ENCODE measurements around the gene SHC4.

The SHC4 gene, protein sequence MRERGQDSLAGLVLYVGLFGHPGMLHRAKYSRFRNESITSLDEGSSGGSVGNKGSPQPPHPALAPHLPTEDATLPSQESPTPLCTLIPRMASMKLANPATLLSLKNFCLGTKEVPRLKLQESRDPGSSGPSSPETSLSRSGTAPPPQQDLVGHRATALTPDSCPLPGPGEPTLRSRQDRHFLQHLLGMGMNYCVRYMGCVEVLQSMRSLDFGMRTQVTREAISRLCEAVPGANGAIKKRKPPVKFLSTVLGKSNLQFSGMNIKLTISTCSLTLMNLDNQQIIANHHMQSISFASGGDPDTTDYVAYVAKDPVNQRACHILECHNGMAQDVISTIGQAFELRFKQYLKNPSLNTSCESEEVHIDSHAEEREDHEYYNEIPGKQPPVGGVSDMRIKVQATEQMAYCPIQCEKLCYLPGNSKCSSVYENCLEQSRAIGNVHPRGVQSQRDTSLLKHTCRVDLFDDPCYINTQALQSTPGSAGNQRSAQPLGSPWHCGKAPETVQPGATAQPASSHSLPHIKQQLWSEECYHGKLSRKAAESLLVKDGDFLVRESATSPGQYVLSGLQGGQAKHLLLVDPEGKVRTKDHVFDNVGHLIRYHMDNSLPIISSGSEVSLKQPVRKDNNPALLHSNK

DNA sequence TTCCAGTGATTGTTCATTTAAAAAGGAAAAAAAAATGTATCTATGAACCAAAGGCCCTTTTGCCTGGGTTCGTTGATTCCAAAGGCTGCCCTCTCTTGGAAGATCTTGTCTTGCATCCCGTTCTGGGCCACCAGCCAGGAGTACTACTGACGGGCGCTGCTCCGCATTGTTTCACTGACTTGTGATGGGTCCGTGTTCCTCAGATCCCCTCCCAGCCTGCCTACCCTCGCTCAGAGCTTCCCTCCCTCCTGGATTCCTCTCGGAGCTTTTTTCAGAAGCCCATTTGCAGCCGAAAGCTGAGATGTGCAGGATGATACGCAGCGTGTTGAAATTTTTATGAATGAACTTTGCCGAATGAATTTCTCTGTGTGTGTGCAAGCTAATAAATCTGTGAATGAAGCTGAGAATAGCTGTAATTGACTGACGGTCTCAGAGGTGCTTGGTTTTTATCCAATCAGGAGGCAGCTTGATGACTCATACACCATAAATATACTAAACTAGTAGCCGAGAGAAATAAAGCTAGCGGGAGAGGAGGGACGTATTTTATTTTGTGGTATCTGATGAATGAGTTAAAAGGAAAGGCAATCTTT, at the start of gene SHC4:
TSS of gene SHC4 (minus strand) at position 396 of the 590 bp plus-strand sequence. CDS start 904 bp downstream, outside the sequence.
- in situ Hi-C loops (cut with HindIII; ENCODE audit: low pct_ligation_motif_present, low pct_unique_long_range_greater_than_20kb, low sequenced_read_pairs): no loop called here
- DNase-seq: peak; percentile 81

DNA sequence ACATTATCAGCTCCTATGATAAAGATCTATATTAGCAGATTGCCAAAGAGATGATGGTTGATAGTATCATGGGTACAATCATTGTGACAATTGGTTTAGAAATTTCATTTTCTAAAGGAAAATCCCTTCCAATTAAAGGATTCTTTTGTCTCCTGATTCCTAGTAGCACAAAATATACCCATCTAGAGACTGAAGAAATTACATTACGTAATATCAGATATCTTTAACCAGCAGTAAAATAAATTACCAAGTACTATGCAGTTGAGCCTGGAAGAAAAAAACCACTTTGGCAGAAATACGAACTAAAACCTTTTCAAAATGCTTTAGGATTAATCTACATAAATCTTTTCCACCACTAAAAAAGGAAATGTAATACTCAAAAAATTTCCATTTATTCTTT, 35.6 kb upstream of the SHC4 start:
- in situ Hi-C loops (cut with HindIII; ENCODE audit: low pct_ligation_motif_present, low pct_unique_long_range_greater_than_20kb, low sequenced_read_pairs): no loop called here
- DNase-seq: no peak

DNA sequence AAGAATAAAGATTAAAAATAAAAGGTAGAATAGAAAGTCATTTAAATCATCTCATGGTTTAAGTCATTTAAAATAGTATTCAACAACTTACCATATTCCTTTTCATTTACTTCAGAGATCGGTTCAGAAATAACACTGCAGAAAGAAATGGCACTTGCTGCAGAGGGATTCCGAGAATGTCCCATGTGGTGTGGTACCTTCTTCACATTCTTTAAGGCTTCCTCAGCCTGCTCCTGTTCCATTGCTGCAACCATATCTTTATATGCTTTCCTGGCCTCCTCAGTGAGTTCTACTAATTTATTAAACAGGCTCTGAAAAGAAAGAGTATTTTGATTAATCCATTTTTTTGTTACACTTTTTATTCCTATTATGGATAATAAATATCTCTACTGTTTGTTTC, 32.6 kb upstream of the SHC4 start:
- in situ Hi-C loops (cut with HindIII; ENCODE audit: low pct_ligation_motif_present, low pct_unique_long_range_greater_than_20kb, low sequenced_read_pairs): no loop called here
- DNase-seq: no peak

DNA sequence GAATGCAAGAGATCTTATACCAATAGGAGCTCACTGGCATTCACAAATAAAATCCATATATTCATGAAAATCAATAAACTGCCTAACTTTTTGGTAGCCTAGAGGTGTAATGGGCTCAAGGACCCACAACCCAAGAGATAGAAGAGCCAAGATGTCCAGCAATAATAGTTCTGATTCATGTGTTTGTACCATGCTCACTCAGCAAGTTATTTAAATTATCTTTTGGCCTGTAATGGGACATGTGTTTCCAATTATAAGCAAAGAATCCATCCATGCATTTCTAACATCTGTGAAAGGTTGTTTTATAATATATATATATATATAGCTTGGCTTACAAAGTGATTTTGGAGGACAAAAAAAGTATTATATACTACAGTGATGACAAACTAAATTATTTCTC, 29.7 kb upstream of the SHC4 start:
- DNase-seq: no peak
- in situ Hi-C loops (cut with HindIII; ENCODE audit: low pct_ligation_motif_present, low pct_unique_long_range_greater_than_20kb, low sequenced_read_pairs): no loop called here

DNA sequence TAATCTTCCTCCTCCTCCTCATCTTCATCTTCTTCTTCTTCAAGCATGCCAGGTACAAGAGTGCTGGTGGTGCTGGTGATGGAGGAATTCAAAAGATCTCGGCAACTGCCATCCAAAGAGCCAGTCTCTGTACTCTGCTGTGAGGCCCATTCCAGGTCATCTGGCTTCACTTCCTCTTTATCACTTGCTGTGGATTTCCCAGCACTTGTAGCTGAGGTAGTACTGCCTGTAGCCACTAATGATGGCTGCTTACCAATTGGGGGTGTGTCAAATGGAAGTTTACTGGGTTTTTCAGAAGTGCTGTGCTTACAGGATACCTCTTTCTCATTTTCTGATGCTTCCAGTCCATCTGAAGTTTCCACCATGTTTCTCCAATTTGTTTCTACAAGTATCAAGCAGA, 28.8 kb upstream of the SHC4 start:
- in situ Hi-C loops (cut with HindIII; ENCODE audit: low pct_ligation_motif_present, low pct_unique_long_range_greater_than_20kb, low sequenced_read_pairs): no loop called here
- DNase-seq: no peak

DNA sequence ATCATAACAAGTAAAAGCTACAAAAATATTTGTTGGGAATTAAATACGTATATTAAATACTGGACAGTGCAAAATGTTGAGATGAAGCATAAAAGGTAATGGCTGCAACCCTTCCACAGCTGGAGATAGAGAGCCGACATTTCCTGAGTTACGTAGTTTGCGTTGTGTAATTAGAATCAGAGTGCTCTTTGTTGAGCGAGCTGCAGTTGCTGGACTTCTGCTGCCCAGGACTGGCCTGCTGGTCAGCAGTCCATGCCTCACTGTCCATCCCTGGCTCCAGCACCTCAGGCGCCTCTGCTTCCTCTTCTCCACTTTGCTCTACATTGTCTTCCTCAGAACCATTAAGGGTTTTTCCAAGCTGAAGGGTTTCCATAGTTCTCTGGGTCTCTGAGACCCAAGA, 28.4 kb upstream of the SHC4 start:
- in situ Hi-C loops (cut with HindIII; ENCODE audit: low pct_ligation_motif_present, low pct_unique_long_range_greater_than_20kb, low sequenced_read_pairs): no loop called here
- DNase-seq: no peak

DNA sequence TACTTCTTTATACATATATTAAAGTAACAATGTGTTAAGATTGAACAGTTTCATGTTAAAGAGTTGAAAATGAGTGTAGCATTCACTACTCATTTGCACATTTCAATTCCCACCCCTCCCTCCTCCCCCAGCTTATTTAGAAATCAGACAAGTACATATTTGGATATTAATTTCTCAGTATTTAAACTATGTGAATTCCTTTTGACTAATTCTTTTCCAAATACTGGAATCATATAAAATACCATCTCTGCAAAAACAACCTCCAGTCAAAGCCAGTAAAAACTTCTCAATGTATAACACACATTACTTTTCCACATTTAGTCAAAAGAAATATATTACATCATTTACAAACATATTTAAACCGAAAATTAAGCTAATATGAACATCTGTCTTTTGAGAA, 25.5 kb upstream of the SHC4 start:
- no peak for DNase-seq
- in situ Hi-C loops (cut with HindIII; ENCODE audit: low pct_ligation_motif_present, low pct_unique_long_range_greater_than_20kb, low sequenced_read_pairs): no loop called here

DNA sequence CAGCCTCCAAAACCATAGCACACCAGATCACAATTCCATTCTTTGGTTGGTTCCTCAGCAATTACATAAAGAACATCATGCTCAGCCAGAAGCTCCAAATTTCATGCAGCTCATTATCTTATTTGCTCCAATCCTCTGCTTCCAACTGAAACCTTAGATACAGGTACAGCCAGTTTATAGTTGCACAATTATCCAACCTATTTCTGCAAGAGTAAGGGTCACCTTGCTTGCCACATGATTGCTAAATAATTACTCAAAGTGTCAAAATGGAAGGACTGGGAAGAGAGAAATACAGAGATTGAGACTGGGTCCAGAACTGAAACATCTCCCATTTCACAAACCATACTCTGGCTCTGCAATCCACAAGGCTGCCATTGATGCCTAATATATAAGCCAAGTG, 23.4 kb upstream of the SHC4 start:
- in situ Hi-C loops (cut with HindIII; ENCODE audit: low pct_ligation_motif_present, low pct_unique_long_range_greater_than_20kb, low sequenced_read_pairs): no loop called here

DNA sequence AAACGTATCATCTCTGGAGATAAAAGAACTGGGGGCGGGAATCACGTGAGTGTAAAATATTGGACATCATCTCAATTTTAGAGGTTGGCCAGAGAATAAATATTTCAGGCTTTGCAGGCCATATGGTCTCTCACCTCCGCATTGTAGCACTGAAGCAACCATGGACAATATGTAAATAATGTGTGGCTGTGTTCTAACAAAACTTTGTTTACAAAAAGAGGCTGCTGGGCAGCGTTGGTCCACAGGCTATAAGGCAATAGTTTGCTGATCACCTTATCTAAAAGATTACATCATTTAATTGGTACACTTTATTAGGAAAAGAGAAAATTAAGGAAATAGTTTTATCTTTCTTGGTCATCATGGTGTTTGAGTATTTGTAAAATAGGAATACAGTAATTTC, 22.5 kb upstream of the SHC4 start:
- no peak for DNase-seq
- in situ Hi-C loops (cut with HindIII; ENCODE audit: low pct_ligation_motif_present, low pct_unique_long_range_greater_than_20kb, low sequenced_read_pairs): no loop called here

More for the DNA sequence above, 23.4 kb upstream of the SHC4 start:
- no peak for DNase-seq

DNA sequence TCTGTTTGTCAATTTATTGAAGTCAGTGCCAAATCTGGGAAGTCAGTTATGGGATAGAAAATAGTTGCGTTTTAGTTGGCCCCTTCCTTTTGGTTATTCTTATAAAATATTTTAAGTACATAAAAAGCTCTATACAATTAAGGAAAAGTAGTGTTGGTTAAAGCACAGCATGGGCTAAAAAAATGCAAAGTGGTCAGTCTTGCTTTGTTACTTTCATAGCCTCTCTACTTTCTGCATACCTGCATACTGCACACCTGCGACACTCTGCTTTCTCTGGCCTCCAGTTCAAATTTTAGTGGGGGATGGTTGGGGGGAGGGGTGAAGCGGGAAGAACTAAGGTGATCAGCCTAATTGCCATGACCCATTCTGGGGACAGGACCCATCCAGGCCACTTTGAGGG, 21.8 kb upstream of the SHC4 start:
- in situ Hi-C loops (cut with HindIII; ENCODE audit: low pct_ligation_motif_present, low pct_unique_long_range_greater_than_20kb, low sequenced_read_pairs): no loop called here
- no peak for DNase-seq

DNA sequence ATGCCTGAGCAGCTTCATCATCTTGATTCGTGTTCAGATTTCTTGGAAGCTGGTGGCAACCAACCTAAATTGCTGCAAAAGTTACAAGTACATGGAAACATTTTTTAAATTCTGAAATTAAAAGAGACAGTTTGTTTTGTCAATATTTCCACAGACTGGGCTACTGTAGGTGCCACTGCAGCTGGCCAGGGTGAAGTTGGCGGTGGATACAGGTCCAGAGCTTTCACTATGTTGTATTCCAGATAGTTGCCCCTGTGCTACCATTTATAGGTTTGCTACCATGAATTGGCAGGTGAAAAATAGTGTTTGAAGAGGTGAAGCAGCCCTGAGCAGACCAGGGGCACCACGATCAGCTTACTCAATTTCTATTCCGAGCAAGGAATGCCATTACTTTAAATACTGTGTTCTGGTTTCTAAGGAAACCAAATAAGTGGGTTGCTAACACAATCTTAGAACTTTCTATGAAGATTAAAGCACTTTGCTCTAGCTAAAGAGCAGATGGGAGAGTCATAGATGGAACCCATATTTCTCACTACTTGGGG, 21.2 kb upstream of the SHC4 start:
- in situ Hi-C loops (cut with HindIII; ENCODE audit: low pct_ligation_motif_present, low pct_unique_long_range_greater_than_20kb, low sequenced_read_pairs): no loop called here
- no peak for DNase-seq

DNA sequence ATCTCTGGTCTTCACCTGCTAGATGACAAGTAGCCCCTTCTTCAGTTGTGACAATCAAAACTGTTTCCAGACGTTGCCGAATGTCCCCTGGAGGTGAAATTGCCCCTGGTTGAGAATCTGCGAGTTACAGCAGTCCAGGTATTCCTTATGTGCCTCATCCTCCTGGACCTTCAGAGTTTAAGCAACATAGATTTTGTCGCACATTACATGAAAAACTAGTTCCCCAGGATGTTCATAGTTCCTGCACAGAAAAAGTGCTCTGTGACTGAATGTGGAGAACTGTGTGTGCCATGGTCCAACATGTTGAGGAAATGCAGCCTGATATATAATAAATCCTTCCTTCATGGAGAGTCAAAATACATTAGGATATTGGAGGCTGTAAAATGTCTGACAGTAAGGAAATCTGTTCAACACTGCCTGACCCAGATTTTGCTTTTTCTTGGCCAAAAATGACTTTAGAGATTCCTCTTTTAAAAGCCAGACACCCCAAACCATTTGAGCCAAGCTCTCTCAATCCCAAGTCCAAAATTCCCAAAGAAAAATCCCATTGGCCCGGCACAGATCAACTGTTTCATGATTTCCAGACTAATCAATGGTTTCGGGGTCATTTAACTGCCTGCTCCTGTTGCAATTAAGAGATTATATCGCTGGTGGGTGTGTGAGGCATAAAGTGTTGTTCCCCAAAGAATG, 20.4 kb upstream of the SHC4 start:
- no peak for DNase-seq
- in situ Hi-C loops (cut with HindIII; ENCODE audit: low pct_ligation_motif_present, low pct_unique_long_range_greater_than_20kb, low sequenced_read_pairs): no loop called here

DNA sequence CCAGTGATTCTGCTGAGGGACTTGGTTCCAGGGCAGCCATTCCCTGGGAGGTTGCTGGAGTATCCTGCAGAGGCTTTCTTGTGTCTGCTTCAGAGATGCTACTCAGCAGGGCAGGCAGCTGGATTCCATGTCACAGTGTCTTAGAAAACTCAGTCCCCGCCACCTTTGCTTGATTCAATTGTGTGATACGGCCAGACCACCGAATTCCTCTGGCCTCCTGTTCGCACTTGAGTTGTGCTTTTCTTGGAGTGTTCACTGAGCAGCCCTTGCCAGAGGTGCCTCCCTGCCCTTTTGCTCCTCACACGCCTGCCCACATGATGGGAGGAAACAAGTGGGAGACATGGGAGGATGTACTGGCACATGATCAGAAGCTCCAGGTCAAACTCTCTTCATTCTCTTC, 19.6 kb upstream of the SHC4 start:
- no peak for DNase-seq
- in situ Hi-C loops (cut with HindIII; ENCODE audit: low pct_ligation_motif_present, low pct_unique_long_range_greater_than_20kb, low sequenced_read_pairs): no loop called here

DNA sequence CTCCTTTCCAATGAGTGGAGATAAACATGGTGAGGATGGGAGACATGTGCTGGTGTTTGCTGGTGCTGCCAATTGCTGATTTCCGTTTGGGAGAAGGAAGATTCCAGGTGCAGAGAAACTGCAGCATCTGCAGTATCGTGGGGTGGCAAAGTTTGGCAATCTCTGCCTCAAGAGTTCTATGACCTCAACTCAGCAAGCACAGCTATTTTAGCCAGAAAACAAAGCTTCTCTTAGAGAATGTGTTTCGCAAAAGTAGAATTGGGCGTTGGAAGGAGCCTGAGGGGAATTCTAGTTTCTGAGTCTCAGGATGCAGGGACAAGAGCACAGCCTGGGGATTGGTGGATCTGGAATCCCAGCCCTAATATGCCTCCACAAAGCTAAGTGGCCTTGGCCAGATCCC, 18.2 kb upstream of the SHC4 start:
- in situ Hi-C loops (cut with HindIII; ENCODE audit: low pct_ligation_motif_present, low pct_unique_long_range_greater_than_20kb, low sequenced_read_pairs): no loop called here
- no peak for DNase-seq

DNA sequence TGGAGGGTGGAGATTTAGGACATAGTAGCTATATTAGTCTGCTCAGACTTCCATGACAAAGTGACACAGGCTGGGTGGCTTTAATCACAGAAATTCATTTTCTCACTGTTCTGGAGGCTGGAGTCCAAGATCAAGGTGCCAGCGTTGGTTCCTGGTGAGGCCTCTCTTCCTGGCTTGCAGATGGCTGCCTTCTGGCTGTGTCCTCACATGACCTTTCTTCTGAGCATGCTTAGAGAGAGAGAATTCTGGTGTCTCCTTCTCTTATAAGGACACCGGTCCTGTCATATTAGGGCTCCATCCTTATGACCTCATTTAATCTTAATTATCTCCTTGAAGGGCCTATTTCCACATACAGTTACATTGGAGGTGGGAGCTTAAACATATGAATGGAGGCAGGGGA, 14.9 kb upstream of the SHC4 start:
- in situ Hi-C loops (cut with HindIII; ENCODE audit: low pct_ligation_motif_present, low pct_unique_long_range_greater_than_20kb, low sequenced_read_pairs): no loop called here
- no peak for DNase-seq

DNA sequence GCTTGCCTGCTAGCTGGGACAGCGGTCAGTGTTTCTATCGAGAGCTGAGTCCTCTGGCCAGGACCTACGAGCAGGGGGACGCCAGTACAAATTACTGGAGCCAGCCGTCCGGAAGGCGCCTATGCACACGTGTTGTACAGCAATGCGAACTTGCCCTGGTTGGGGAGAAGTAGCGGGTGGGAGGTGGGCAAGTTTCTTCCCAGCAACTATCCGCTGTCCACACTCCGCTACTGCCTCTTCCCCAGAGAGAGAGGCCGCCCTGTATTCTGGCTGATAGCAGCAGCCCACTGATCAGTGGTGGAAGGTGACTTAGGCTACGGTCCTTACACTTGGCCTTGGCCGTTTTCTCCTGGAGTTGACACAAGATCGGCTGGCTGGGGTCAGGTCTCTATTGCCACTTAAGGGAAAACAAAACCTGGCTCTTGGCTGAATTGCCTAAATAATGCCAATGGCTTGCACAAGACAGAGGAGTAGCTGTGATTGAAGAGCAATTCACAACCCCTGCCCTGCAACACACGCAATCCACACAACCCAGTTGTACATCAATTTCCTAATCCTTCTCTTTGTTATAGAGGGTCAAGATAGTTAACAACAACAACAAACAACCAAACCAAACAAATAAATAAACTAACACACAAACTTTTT, 12.8 kb upstream of the SHC4 start:
- in situ Hi-C loops (cut with HindIII; ENCODE audit: low pct_ligation_motif_present, low pct_unique_long_range_greater_than_20kb, low sequenced_read_pairs): no loop called here
- DNase-seq: no peak

DNA sequence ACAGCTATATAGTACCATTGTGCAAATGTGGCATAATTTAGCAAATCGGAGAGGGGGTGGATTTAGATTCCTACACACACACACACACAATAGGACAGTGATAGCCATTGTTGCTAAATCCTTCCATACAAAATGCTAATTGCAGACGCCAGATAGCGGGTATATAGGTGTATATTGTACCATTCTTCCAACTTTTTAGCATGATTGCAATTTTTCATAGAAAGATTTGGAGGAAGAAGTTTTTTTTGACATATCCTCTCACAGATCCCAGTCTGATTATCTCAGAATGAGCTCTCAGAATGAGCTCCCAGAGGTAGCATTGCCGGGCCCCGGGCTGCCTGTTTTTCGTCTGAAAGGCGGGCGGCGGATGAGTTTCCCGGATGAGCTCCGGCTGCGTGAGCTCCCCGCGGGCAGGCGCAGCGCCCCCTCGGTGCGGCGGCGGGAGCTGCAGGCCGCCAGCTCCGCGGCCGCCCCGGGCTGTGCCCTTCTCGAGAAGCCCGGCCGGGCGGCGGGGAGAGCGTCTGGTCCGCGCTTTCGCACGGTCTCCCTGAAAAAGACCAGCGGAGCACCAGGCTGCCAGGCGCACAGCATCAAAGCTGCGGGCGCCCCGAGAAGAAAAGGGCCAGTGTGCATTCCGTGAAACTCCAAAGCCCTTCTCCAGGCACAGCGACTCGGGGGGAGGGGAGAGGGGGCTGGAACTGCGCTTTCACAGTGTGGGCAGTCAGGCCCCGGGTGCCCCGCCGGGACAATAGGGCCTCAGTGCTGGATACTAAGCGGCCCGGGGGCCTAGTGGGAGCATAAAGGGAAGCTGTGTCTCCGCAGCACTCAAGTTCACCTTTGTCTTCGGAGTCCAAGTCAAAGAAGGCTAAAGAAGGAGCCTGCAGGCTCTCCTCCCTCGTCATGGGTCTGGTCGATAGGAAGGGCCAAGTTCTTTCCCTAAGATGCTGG, 12.0 kb upstream of the SHC4 start:
- peak; percentile 79 for DNase-seq
- in situ Hi-C loops (cut with HindIII; ENCODE audit: low pct_ligation_motif_present, low pct_unique_long_range_greater_than_20kb, low sequenced_read_pairs): no loop called here

DNA sequence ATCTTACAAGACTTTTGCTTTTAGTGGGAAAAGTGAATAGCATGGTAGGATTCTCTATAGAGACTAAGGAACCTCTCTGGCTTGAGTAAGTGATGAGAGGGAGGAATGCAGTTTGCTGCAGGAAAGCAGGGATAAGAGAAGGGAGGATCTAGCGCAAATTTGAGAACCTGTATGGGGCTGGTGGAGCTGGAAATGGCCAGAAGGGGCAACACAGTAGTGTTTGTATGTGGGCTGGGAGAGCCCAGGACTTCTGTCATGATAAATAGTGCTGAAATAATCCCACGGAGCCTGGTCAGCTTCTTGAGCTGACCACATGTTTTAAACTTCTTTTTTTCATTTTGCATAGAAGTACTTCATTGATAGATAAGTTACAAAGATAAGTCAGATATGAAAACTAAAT, 11.2 kb upstream of the SHC4 start:
- no peak for DNase-seq
- in situ Hi-C loops (cut with HindIII; ENCODE audit: low pct_ligation_motif_present, low pct_unique_long_range_greater_than_20kb, low sequenced_read_pairs): no loop called here
